Kidney epithelial cell (primary cell): ENCODE data around the gene ALOX5. TPM values are rescaled to one million over a fixed set of nuclear protein-coding genes. Genes with fewer than 3 reads are reported as not detected.
"Not testable (repeated sequence)": the region's sequence is repeated elsewhere in the genome, so short reads cannot be mapped to it uniquely, and the experiment has no call there.

Experiments
- DNase-seq: peaks from one replicate; pipeline ENCODE4 v3.0.0-alpha.2; 2010; ENCODE audit warnings: low read depth
- H3K27me3 ChIP-seq: 2 replicates; pipeline ENCODE4 v1.6.0; 2011; ENCODE audit warnings: low read length; ENCODE audit not compliant: control insufficient read depth, insufficient read depth
- H3K36me3 ChIP-seq: 2 replicates; pipeline ENCODE4 v1.5.1; 2011; ENCODE audit warnings: low read length; ENCODE audit not compliant: control insufficient read depth, insufficient read depth
- H3K4me3 ChIP-seq: 2 replicates; pipeline ENCODE4 v1.5.1; 2011; ENCODE audit warnings: low read depth, mild to moderate bottlenecking, control low read depth, low read length
- CTCF ChIP-seq: IDR thresholded peaks from 2 replicates; pipeline ENCODE4 v1.5.1; 2011; ENCODE audit warnings: mild to moderate bottlenecking, moderate library complexity, low read length, control low read depth, inconsistent platforms; ENCODE audit not compliant: insufficient read depth, poor library complexity, severe bottlenecking
- total RNA-seq: library from RNA; depleted of rRNA; stranded (reverse); fragments of >200 nt; gene quantifications from 2 replicates; pipeline ENCODE4 v1.2.3, GENCODE V29; 2015

ALOX5 gene
- total RNA-seq, 1 donor from 2014 or later, result 18.7 TPM

- Histone ChIP-seq H3K36me3 (no peaks in the 10 kb centered on the region), H3K4me3 (no peak overlapping the region), H3K27me3 (no peaks in the 10 kb centered on the region)
- DNase-seq, result no peak
- TF ChIP-seq CTCF, result no peak
These were observed 12.6 kb downstream of the ALOX5 start for GRCh38 chr10:45386657-45387056.

- Histone ChIP-seq H3K36me3 (no peaks in the 10 kb centered on the region), H3K4me3 (no peak overlapping the region), H3K27me3 (no peaks in the 10 kb centered on the region)
- no peak for DNase-seq
- no peak for TF ChIP-seq CTCF
These were observed 13.3 kb downstream of the ALOX5 start for GRCh38 chr10:45387096-45387893.

GRCh38 chr10:45389671-45390070 lies 15.7 kb downstream of the ALOX5 start:
- H3K36me3 ChIP-seq, H3K27me3 ChIP-seq, DNase-seq, H3K4me3 ChIP-seq: not testable (repeated sequence)

GRCh38 chr10:45391636-45392035 lies 17.6 kb downstream of the ALOX5 start:
- DNase-seq, H3K36me3 ChIP-seq, H3K4me3 ChIP-seq, H3K27me3 ChIP-seq: not testable (repeated sequence)

GRCh38 chr10:45395554-45395953 lies 21.5 kb downstream of the ALOX5 start:
- Histone ChIP-seq H3K4me3 (no peak overlapping the region), H3K27me3 (no peaks in the 10 kb centered on the region), H3K36me3 (no peaks in the 10 kb centered on the region)
- TF ChIP-seq CTCF, result no peak
- DNase-seq, result no peak

- H3K36me3 ChIP-seq, result no peaks in the 10 kb centered on the region
- DNase-seq, result no peak
- no peaks in the 10 kb centered on the region for H3K27me3 ChIP-seq
- H3K4me3 ChIP-seq, result no peak overlapping the region
- no peak for TF ChIP-seq CTCF
These were observed 24.6 kb downstream of the ALOX5 start for GRCh38 chr10:45398595-45398994.

- no peak for DNase-seq
- no peaks in the 10 kb centered on the region for H3K36me3 ChIP-seq
- H3K27me3 ChIP-seq, result no peaks in the 10 kb centered on the region
- H3K4me3 ChIP-seq, result no peak overlapping the region
- TF ChIP-seq CTCF, result no peak
These were observed 25.1 kb downstream of the ALOX5 start for GRCh38 chr10:45399113-45399512.
